ENCODE data around the gene CCNG2.

Gene CCNG2

DNA sequence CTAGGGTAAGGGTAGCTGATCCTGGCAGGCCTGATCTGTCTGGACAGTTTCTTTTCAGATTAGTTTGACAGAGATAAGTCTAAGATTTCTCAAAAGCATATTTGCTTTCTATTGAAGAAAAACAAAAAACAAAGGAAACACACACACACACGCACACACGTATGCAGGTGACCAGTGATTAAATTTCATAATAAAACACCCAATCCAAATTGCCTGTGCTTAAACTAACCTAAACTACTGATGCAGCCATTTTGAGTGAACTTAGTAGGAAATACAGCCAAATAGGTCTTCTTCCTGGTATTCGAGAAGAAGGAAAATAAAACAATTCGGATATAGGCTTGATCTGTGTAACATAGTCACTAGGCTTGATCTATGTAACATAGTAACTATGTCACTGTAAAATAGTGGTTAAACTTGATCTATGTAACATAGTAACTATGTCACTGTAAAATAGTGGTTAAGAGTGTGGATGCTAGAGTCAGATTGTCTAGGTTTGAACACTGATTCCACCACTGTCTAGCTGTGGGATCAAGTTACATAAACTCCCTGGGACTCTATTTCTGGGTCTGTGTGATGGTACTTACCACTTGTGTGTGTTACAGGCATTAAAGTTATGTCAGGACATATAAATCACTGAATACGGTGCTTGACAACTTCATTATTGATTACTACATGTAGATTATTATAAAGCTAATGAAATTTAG, 9.8 kb upstream of the CCNG2 start:
- DNase-seq = no peak

- DNase-seq = no peak
Measured at GRCh38 chr4:77148078-77148477, 8.9 kb upstream of the CCNG2 start.

DNA sequence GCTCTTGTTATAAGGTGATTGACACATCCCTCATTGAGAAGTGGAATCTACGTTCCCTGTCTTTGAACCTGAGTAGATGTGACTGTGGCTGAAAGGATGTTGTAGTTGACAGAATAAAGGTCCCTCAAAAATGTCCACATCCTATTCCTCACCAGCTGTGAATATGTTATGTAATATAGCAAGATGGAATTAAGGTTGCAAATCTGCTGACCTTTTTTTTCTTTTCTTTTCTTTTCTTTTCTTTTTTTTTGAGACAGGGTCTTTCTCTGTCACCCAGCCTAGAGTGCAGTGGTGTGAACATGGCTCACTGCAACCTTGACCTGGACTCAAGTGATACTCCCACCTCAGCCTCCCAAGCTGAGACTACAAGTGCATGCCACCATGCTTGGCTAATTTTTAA, 7.2 kb upstream of the CCNG2 start:
- DNase-seq = no peak

- DNase-seq = no peak
Measured at GRCh38 chr4:77151241-77151640, 5.8 kb upstream of the CCNG2 start.

DNA sequence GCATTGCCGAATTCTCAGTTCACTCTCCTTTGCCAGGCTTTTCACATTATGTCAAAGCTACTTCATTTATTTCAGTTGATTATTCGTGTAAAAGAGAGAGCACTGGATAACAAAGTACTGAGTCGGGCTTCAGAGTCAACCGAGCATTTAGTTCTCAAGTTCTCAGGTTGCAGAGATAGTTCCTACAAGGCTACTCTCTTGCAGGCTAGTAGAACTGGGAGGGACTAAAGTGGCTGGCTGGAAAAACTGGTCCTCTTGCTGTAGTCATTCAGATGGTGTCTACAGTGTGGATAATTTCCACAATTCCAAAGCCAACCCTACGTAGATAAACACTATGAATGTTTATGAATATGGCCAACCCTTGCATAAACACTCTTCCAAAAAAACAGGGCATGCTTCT, 4.6 kb upstream of the CCNG2 start:
- DNase-seq = no peak

DNA sequence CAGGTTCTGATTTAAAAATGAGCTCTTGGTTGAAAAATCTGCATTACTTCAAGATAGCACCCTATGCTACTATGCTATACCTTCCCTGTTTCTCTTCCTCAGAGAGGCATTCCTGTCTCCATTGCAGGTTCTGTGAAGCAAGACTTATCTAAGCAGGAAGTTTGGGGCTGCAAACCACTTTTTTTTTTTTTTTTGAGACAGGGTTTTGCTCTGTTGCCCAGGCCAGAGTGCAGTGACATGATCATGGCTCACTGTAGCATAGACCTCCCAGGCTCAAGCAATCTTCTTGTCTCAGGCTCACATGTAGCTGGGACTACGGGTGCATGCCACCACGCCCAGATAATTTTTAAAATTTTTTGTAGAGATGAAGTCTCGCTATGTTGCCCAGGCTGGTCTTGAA, 4.0 kb upstream of the CCNG2 start:
- no peak for DNase-seq

GRCh38 chr4:77154065-77154464, 2.9 kb upstream of the CCNG2 start:
- no peak for DNase-seq

GRCh38 chr4:77154761-77155499, 2.1 kb upstream of the CCNG2 start:
- no peak for DNase-seq

DNA sequence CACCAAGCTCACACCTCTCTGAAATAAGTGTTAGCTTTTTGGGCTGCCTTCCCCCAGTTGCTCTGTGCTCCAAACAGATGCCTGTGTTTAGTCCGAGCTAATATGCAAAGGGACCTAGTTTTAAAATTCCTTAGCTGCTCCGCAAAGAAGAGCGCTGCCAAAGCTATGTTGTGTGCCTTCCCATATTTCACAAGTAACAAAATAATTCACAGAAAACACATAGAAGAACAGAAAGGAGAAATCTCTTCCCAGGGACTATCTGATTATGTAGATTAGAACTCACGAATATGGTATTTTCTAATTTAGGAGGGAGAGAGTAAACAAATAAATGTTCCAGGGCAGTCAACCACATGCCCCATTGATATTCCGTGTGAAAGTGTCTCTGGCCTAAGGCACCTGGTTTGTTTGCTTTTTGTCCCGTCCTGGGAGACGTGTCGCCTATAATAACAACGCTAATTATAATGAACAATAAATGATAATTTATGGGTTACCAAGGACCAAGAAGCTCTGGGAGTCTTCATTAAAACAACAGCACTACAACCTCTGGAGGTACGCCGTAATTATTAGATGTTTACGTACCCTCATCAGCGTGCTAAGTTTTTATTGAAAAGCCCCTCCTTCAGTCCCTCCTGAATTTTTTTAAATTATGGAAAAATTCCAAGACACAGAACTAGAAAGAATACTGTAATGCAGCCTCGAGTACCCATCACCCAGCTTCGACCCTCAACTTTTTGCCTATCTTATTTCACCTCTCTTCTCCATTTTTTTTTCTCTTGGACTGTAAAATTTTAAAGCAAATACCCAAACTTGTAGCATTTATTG, 1.2 kb upstream of the CCNG2 start:
- DNase-seq = no peak

- peak in 1 of 2 experiments; percentile 93 for DNase-seq
Measured at GRCh38 chr4:77156533-77156911, 485 bp upstream of the CCNG2 start.

- peak; percentile 82 to 86 for DNase-seq
Measured at GRCh38 chr4:77157859-77158486, 966 bp downstream of the CCNG2 start.

GRCh38 chr4:77158487-77158861, 1.5 kb downstream of the CCNG2 start:
- DNase-seq = no peak

- no peak for DNase-seq
Measured at GRCh38 chr4:77159806-77160205, 2.8 kb downstream of the CCNG2 start.

DNA sequence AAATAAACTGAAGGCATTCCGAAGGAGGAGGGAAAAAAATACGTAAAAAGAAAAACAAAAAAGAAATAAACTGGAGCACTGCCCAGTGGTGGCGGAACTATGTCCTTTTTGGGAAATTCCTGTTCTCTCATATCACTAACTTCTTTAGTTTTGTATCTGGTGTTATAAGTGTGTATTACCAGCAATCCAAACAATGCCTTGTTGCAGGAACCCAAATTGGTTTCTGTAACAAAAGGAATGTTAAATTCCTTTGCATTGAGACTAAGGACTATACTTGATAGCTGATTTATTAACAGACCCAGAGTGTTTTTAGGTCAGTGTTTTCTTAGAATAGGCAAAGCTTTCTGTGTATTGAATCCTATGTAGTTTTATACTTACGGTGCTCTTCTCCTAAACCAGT, 6.6 kb downstream of the CCNG2 start:
- DNase-seq = no peak

DNA sequence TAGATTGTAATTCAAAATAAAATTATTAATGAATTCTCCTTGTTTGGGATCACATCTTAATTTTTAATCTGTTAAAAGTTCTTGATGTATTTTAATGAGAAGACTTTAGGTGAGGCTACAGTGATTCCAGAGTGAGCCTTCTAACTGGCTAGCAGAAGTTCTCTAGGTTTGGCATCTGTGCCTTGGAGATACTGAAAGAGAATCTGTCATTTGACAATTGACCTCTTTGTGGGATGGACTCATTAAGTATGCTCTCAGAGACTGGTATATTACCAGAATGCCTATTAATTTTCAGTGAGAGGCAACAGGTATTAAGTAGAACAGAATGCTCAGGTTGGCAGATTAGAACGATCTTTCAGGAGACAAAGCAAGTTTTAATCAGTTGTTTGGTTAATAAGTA, 10.2 kb downstream of the CCNG2 start:
- DNase-seq = no peak

DNA sequence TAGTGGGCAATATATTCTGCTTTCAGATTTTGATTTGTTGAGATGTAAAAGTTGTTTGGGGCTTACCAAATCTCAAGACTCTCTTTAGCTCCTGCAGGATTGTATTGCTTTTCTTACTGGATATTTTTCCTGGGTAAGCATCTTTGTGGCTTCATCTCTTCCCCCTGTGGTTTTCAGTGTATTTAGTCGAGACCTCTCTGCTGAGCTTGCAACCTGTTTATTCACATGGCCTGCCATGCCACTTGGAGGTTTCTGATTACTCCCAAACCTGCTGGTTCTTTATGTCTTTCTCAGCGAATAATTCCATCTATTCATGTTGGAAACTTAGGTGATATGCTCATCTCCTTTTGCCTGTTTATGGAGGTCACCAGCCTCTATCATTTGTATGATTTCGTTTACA, 10.9 kb downstream of the CCNG2 start:
- no peak for DNase-seq

- no peak for DNase-seq
Measured at GRCh38 chr4:77169481-77169880, 12.5 kb downstream of the CCNG2 start.

- no peak for DNase-seq
Measured at GRCh38 chr4:77170926-77171325, 13.9 kb downstream of the CCNG2 start.

GRCh38 chr4:77172336-77172735, 15.3 kb downstream of the CCNG2 start:
- no peak for DNase-seq

DNA sequence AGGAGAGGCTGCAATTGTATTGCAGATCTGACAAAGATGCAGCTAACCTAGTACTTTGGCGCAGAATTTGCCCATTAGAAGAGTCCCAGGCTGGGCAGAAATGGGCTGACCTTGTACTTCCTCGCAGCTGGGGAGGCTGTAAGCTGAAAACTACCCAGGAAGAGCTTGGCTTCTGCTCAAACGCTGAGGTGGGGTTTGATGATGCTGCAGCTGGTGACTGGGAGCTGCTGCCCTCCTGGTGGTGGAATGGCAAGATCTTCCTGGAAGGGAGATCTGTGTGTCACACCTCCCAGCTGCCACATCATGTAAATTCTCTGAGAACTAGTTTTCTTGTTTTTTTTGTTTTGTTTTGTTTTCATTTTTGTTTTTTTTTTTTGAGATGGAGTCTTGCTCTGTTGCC, 17.4 kb downstream of the CCNG2 start:
- DNase-seq = no peak

GRCh38 chr4:77175201-77175611, 18.2 kb downstream of the CCNG2 start:
- DNase-seq = no peak

DNA sequence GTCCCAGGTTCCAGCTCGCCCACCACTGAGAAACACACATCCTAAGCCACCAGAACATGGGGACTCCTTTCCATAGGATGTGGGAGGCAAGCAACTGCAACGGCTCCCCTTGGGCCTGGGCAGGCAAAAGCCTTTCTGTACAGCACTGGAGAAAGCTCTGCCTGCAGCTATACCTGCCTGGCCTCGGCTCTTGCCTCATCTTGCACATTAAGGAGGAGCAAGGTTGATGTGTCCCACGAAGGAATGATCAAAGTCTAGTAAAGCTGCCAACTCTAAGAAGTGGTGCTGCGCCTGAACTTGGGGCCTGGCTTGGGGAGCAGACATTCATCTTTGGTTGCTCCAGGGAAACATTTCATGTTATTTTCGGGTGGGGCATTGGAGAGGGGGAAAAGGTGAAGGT, 19.6 kb downstream of the CCNG2 start:
- no peak for DNase-seq

DNA sequence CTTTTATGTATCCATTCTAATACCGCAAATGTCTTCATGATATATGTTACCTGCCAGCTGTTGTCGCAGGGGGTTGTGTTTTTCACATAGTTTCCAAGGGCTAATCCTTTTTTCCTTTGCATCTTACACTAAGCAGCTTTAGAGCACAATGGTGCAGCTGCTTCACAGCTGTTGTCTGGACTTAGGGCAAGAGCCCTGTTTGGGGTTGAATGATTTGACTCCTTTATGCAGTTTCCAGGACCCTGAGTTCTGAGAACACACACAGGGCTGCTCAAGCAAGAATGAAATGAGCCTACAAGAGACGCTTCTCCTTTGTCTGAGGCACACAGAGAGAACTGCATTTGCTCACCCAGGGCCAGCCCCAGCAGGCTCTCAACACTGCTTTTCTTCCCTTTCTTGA, 20.2 kb downstream of the CCNG2 start:
- no peak for DNase-seq
